Measurements from ENCODE around the gene PIEZO1. TPM values are rescaled to one million over a fixed set of nuclear protein-coding genes. Genes with fewer than 3 reads are reported as not detected.

Gene PIEZO1
- total RNA-seq, 1 experiment from 2014 or later: 224 TPM

- ATAC-seq (peak; percentile 8; the same call in 1 of the 2 replicates), DNase-seq (ENCODE audit: low read depth, low spot score) (no peak)
- TF ChIP-seq RAD21 (IDR thresholded peaks at IDR 0.05; ENCODE audit: low read depth): no peak
- TF ChIP-seq EZH2 (IDR thresholded peaks at IDR 0.05): no peak
- no peak for TF ChIP-seq SP1 (IDR thresholded peaks at IDR 0.05; ENCODE audit: low read depth)
- TF ChIP-seq POLR2A (IDR thresholded peaks at IDR 0.05; ENCODE audit: borderline replicate concordance, extremely low read depth, insufficient read depth, insufficient read length): no peak
- no peak for TF ChIP-seq CBX3 (IDR thresholded peaks at IDR 0.05; ENCODE audit: low read depth)
- no peak for TF ChIP-seq TCF7L2 (IDR thresholded peaks at IDR 0.05; ENCODE audit: borderline replicate concordance, extremely low read depth, insufficient read depth, insufficient read length)
- TF ChIP-seq YY1 (IDR thresholded peaks at IDR 0.05; ENCODE audit: extremely low read depth, insufficient replicate concordance, low read depth, low read length): no peak
- TF ChIP-seq EZH2phosphoT487 (IDR thresholded peaks at IDR 0.05; ENCODE audit: borderline replicate concordance): no peak
- TF ChIP-seq, protein P1, sequence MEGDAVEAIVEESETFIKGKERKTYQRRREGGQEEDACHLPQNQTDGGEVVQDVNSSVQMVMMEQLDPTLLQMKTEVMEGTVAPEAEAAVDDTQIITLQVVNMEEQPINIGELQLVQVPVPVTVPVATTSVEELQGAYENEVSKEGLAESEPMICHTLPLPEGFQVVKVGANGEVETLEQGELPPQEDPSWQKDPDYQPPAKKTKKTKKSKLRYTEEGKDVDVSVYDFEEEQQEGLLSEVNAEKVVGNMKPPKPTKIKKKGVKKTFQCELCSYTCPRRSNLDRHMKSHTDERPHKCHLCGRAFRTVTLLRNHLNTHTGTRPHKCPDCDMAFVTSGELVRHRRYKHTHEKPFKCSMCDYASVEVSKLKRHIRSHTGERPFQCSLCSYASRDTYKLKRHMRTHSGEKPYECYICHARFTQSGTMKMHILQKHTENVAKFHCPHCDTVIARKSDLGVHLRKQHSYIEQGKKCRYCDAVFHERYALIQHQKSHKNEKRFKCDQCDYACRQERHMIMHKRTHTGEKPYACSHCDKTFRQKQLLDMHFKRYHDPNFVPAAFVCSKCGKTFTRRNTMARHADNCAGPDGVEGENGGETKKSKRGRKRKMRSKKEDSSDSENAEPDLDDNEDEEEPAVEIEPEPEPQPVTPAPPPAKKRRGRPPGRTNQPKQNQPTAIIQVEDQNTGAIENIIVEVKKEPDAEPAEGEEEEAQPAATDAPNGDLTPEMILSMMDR (IDR thresholded peaks at IDR 0.05 in 2 of 3, conservative IDR thresholded peaks at IDR 0.05 in 1 of 3; ENCODE audit: borderline replicate concordance in 1 of 3, insufficient read depth in 1 of 3, low read depth in 2 of 3, low read length in 2 of 3): no peak
- TF ChIP-seq EGR1 (IDR thresholded peaks at IDR 0.05; ENCODE audit: low read depth): no peak
- TF ChIP-seq, protein P2, sequence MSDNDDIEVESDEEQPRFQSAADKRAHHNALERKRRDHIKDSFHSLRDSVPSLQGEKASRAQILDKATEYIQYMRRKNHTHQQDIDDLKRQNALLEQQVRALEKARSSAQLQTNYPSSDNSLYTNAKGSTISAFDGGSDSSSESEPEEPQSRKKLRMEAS (IDR thresholded peaks at IDR 0.05): no peak
- no peak for TF ChIP-seq SIN3A (IDR thresholded peaks at IDR 0.05; ENCODE audit: low read depth)
- no peak for TF ChIP-seq ZNF274 (IDR thresholded peaks at IDR 0.05; ENCODE audit: low read depth, low read length)
- TF ChIP-seq, protein P3, sequence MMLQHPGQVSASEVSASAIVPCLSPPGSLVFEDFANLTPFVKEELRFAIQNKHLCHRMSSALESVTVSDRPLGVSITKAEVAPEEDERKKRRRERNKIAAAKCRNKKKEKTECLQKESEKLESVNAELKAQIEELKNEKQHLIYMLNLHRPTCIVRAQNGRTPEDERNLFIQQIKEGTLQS (IDR thresholded peaks at IDR 0.05): no peak
- Histone ChIP-seq H2AFZ (ENCODE audit: low read depth, low read length, poor library complexity, severe bottlenecking) (no peak overlapping the region), H3K4me3 (replicated peaks in 1 of 2; ENCODE audit: low read depth in 1 of 2, low read length in 2 of 2) (no peak overlapping the region), H3K9ac (ENCODE audit: low read length) (no peak overlapping the region), H3K9me3 (ENCODE audit: control insufficient read depth in 1 of 2, insufficient read depth in 1 of 2, low read depth in 1 of 2, low read length in 2 of 2) (no peaks in the 10 kb centered on the region), H3K36me3 (ENCODE audit: control insufficient read depth in 1 of 2, insufficient read depth in 2 of 2, low read length in 2 of 2) (peaks cover 2 to 13% of the 10 kb centered on the region in 2 experiments; a peak in 1 of 4 replicates), H3K9me2 (ENCODE audit: insufficient read depth) (no peaks in the 10 kb centered on the region), H3K4me2 (ENCODE audit: low read length) (no peak overlapping the region), H3K27ac (ENCODE audit: low read depth, low read length) (no peak overlapping the region; the same call in 1 of the 2 replicates), H4K20me1 (ENCODE audit: insufficient read depth) (no peaks in the 10 kb centered on the region; the same call in 1 of the 2 replicates), H3K79me2 (ENCODE audit: insufficient read depth, low read length) (peaks cover 99% of the 10 kb centered on the region), H3K4me1 (ENCODE audit: control insufficient read depth in 1 of 2, insufficient read depth in 2 of 2, low read length in 2 of 2) (peaks cover 15 to 76% of the 10 kb centered on the region in 2 experiments), H3K27me3 (ENCODE audit: insufficient read depth, low read length) (no peaks in the 10 kb centered on the region)
- CTCF ChIA-PET: interaction anchor here (1.0 kb wide), 1 partner anchor 26 kb away, joined by 4 read pairs; no protein-coding TSS in a partner anchor
- BruUV-seq (replicated peaks): no TSS peak
- RAD21 ChIA-PET (ENCODE audit: low non-redundant PET in 1 of 2, low total read pairs in 2 of 2, uncharacterized antibody in 2 of 2, unreplicated experiment in 2 of 2): no interaction called here
- POLR2A ChIA-PET: no interaction called here
- intact Hi-C loops (cut with micrococcal nuclease): no loop called here
These were observed 21.4 kb downstream of the PIEZO1 start for GRCh38 chr16:88763502-88764053.

All from HCT116 (cell line).